ENCODE data around the gene CACNA1D. TPM values are rescaled to one million over a fixed set of nuclear protein-coding genes. Genes with fewer than 3 reads are reported as not detected.
"Not testable (repeated sequence)": the region's sequence is repeated elsewhere in the genome, so short reads cannot be mapped to it uniquely, and the experiment has no call there.

The CACNA1D gene
- total RNA-seq, 1 donor from 2014 or later = 1.3 TPM

GRCh38 chr3:53612508-53612907 lies 118.1 kb downstream of the CACNA1D start:
- intact Hi-C loops (cut with micrococcal nuclease) = no loop called here

GRCh38 chr3:53613125-53613524 lies 118.7 kb downstream of the CACNA1D start:
- intact Hi-C loops (cut with micrococcal nuclease) = no loop called here

GRCh38 chr3:53614307-53614706 lies 119.9 kb downstream of the CACNA1D start:
- intact Hi-C loops (cut with micrococcal nuclease) = no loop called here

- intact Hi-C loops (cut with micrococcal nuclease) = no loop called here
These were observed 121.9 kb downstream of the CACNA1D start for GRCh38 chr3:53616321-53616720.

GRCh38 chr3:53616971-53617892 lies 122.8 kb downstream of the CACNA1D start:
- intact Hi-C loops (cut with micrococcal nuclease) = no loop called here

- intact Hi-C loops (cut with micrococcal nuclease) = no loop called here
These were observed 123.6 kb downstream of the CACNA1D start for GRCh38 chr3:53617893-53618523.

GRCh38 chr3:53618524-53618906 lies 124.1 kb downstream of the CACNA1D start:
- intact Hi-C loops (cut with micrococcal nuclease) = no loop called here

- intact Hi-C loops (cut with micrococcal nuclease) = no loop called here
These were observed 124.5 kb downstream of the CACNA1D start for GRCh38 chr3:53618936-53619335.

GRCh38 chr3:53624061-53624857 lies 129.8 kb downstream of the CACNA1D start:
- intact Hi-C loops (cut with micrococcal nuclease) = no loop called here

GRCh38 chr3:53626876-53627275 lies 132.5 kb downstream of the CACNA1D start:
- intact Hi-C loops (cut with micrococcal nuclease) = no loop called here

- intact Hi-C loops (cut with micrococcal nuclease) = no loop called here
These were observed 134.4 kb downstream of the CACNA1D start for GRCh38 chr3:53628536-53629401.

GRCh38 chr3:53629402-53629723 lies 135.0 kb downstream of the CACNA1D start:
- intact Hi-C loops (cut with micrococcal nuclease) = no loop called here

- intact Hi-C loops (cut with micrococcal nuclease) = no loop called here
These were observed 136.1 kb downstream of the CACNA1D start for GRCh38 chr3:53630547-53630946.

GRCh38 chr3:53633197-53633787 lies 138.9 kb downstream of the CACNA1D start:
- intact Hi-C loops (cut with micrococcal nuclease) = no loop called here

- intact Hi-C loops (cut with micrococcal nuclease) = no loop called here
These were observed 140.6 kb downstream of the CACNA1D start for GRCh38 chr3:53635041-53635440.

GRCh38 chr3:53638806-53639205 lies 144.4 kb downstream of the CACNA1D start:
- intact Hi-C loops (cut with micrococcal nuclease) = not testable (repeated sequence)

GRCh38 chr3:53641397-53641796 lies 147.0 kb downstream of the CACNA1D start:
- intact Hi-C loops (cut with micrococcal nuclease) = no loop called here

GRCh38 chr3:53642211-53642610 lies 147.8 kb downstream of the CACNA1D start:
- intact Hi-C loops (cut with micrococcal nuclease) = no loop called here

GRCh38 chr3:53643757-53644156 lies 149.3 kb downstream of the CACNA1D start:
- intact Hi-C loops (cut with micrococcal nuclease) = no loop called here

- intact Hi-C loops (cut with micrococcal nuclease) = no loop called here
These were observed 151.3 kb downstream of the CACNA1D start for GRCh38 chr3:53645754-53646153.

- intact Hi-C loops (cut with micrococcal nuclease) = no loop called here
These were observed 152.3 kb downstream of the CACNA1D start for GRCh38 chr3:53646723-53647122.
